Activated CD8-positive, alpha-beta memory T cell treated with anti-CD3 and anti-CD28 coated beads for 48 hours (primary cell): ENCODE measurements around the gene OR10A6.

ENCODE experiments used
- DNase-seq, 3 experiments: peaks; one replicate each; pipeline ENCODE4 v3.0.0-alpha.2; 2020; ENCODE audit warnings: low read depth in 2 of 3, low spot score in 2 of 3

The OR10A6 gene

DNA sequence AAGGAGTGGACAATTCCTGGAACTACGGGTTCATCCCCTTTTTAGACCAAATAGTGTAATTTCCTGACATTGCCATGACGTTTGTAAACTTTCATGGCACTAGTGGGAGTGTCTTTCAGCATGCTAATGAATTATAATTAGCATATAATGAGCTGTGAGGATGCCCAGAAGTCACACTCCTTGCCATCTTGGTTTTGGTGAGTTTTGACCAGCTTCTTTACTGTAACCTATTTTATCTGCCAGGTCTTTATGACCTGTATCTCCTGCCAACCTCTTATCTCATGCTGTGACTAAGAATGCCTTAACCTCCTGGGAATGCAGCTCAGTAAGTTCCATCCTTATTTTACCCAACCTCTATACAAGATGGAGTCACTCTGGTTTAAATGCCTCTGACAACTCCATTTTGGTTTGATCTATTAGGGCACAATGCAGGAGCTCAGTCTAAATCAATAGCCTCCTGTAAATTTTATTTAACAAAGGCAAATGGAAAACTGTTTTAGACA, 20.7 kb downstream of the OR10A6 start:
- DNase-seq: no peak

DNA sequence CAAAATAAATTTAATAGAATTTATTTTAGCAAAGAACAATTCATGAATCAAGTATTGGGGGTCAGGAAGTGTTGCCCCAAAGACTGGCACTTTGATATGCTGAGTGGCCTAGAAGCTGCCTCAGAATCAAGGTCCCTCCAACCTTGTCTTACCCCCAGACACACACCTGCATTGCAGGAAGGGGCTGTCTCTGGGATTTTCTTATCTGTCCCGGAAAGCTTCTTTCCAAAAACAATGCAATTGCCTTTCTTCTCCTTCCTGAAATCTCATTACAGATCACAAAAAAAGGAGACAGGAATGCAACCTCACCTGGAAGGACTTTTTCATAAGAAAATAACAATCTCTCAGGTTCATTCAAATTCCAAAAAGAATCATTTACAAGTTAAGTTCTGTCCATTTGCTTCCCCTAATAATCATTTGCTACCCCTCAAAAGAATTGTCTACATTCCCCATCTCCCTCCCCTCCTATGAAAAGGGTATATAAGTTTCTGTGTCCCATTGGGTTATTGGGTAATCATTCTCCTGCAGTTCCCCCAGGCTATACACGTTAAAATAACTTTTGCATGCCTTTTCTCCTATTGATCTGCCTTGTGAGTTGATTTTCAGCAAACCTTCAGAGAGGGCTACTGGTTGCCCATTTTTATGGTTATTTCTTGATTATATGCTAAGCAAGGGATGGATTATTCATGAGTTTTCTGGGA, 21.3 kb downstream of the OR10A6 start:
- DNase-seq: no peak

DNA sequence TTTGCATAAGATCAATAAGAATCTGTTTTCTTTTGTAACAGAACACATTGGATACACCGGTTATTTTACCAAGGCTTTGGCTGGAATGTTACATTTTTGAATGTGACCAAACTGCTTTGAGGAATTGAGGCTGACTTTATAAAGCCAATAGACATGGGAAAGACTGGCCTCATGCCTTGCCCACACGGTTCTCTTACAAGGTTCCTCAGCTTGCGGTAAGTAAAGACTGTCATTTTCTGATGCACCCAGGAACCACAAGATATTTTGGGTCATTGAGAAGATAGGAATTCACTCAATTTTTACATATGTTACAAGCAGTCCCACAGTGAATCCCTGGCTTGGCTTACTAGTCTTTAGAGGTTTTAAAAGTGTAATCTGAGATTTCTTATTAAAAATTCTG, 23.9 kb downstream of the OR10A6 start:
- no peak for DNase-seq

DNA sequence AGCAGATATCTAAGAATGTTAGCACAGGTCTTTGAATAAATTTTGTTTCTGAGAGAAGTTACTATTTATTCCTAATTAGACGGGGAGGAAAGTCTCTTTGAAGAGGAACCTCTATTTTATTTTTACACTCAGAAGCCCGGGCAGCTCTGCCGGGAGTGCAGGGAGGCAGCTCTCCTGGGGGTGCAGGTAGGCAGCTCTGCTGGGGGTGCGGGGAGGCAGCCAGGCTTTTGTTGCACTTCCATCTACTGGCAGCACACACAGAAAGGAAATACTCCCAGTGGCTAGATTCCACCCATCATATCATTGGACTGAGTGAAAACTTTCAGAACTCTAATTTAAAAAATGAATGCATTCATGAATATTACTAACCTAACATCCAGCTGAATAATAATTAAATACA, 24.6 kb downstream of the OR10A6 start:
- DNase-seq: no peak

DNA sequence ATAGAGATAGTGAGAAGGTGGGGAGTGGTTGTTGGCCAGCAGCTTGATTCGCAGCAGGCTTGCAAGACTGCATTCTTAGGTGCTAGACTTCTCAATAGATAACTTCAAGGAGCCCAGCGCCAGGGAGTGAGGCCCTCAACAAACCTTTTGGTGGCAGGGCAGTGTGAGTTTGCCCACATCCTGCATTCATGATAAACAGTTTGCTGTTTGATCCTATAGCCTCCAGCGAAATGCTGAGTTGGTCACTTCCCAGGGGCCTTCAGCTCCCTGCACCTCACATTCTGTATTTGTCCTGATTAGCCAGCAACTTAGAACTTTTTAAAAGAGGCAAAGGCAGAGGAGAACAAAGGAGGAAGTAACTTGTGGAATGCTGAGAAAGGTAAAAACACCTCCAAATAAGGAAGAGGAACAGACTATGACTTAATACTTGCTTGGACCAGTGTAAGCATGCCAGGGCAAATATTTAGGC, 25.1 kb downstream of the OR10A6 start:
- no peak for DNase-seq

DNA sequence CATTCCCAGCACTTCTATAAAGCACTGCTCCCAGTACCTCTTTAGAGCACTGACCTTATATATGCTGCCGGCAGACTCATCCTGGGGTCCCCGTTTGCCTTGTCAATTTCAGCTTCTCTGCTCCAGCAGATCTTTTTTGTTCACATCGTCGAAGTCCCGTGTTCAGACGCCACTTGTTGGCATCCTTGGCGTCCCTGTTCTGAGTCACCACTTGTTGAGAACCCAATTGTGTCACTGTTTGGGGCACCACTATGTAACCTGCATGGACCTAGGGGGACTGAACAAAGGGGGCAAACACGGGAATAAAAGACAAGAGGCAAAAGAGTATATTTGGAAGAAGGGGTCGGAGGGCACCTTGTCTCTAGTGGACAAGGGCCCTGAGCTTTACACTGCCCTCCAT, 25.5 kb downstream of the OR10A6 start:
- no peak for DNase-seq

DNA sequence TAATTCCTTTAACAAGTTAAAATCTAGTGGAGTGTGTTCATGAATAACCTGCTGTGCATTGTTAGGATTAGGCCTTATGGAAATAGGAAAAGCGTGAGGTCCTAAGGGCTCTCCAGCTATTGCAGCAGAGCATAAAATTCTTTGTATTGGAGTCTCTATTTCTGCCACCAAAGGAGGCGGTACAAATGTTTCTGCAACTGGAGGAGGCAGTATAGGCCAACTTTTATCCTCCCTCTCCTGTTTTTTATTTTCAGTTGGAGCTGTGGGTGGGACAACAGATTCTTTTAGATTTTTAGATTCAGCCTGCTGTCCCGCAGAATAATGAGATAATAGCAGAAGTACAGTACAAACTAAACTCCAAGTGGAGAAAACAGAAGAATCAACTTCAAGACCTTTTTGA, 26.2 kb downstream of the OR10A6 start:
- no peak for DNase-seq

DNA sequence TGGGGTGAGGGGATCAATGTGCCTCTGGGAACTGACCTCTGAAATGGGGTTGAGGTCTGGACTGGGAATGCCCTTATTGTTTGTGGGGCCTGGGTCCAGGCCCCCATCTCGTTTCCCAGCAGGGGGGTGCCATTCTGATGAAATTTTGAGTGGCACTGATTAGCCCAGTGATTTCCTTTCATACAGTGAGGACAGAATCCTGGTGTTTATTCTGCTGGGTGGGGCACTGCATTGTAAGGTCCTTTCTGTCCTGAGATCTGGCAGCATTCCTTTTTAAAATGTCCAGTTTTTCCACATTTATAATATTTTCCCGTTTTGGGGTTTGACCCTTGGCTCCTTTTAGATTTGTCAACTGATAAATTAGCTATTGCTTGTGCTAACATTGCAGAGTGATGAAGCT, 27.1 kb downstream of the OR10A6 start:
- no peak for DNase-seq

DNA sequence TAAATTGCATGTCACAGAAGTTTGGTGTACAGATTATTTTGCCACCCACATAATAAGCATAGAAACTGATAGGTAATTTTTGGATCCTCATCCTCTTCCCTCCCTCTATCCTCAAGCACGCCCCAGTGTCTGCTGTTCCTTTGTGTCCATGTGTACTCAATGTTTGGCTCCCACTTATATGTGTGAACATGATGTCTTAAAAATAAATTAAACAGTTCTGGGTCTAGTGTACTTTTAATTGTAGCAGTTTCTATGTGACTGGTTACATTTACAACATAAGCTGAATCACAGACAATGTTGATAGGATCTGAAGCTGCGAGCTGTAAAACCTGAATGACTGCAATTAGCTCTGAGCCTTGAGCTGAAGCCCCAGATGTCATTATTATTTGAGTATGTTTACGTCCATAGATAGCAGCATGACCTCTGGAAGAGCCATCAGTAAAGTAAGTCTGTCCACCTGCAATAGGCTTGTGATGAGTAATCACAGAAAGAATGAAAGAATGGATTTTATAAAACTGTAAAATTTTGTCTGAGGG, 29.7 kb downstream of the OR10A6 start:
- no peak for DNase-seq

DNA sequence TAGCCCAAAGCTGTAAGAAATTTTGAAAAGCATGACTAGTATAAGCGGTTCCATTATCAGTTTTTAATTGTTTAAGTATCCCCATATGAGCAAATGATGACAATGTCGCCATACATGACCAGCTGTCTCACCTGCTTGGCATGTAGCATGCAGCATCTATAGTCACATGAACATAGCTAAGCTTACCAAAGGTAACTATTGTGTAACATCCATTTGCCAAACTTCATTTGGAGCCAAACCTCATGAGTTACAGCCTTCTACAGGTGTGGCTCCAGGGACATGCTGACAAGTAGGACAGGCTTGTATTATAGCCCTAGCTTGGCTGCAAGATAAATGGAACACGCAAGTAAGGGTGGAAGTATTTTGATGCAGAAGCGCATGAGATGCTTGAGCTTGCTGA, 30.4 kb downstream of the OR10A6 start:
- DNase-seq: no peak

DNA sequence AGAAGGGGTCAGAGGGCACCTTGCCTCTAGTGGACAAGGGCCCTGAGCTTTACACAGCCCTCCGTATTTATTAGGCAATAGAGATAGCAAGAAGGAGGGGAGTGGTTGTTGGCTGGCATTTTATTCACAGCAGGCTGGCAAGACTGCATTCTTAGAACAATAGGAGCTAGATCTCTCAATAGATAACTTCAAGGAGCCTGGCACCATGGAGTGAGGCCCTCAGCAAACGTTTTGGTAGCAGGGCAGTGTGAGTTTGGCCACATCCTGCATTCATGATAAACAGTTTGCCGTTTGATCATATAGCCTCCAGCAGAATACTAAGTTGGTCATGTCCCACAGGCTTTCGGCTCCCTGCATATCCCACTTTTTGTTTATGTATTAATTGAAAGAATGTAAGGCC, 31.6 kb downstream of the OR10A6 start:
- no peak for DNase-seq

DNA sequence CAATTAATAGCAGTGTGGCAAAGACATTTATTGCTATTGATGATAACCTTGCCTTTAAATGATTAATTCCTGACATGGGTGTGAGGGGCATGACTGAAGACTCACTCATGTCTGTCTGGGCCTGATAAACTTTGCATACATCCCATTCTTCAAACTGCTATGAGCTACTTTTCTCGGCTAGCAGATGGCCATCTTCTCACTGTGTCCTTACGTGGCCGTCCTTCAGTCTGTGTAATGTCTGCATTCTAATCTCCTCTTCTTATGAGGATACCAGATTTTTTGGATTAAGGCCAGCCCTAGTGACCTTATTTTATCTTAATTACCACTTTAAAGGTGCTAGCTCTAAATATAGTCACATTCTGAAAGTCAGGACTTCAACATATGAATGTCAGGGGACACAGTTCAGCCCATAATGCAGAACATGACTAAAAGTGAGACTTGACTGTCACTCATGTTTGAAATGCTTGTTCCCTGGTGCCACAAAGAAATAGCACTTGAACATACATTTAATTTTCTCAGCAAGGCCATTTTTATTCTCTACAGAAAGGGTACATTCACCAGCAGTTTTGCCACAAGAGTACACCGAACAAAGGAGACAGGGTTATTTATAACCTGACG, 32.3 kb downstream of the OR10A6 start:
- DNase-seq: no peak

DNA sequence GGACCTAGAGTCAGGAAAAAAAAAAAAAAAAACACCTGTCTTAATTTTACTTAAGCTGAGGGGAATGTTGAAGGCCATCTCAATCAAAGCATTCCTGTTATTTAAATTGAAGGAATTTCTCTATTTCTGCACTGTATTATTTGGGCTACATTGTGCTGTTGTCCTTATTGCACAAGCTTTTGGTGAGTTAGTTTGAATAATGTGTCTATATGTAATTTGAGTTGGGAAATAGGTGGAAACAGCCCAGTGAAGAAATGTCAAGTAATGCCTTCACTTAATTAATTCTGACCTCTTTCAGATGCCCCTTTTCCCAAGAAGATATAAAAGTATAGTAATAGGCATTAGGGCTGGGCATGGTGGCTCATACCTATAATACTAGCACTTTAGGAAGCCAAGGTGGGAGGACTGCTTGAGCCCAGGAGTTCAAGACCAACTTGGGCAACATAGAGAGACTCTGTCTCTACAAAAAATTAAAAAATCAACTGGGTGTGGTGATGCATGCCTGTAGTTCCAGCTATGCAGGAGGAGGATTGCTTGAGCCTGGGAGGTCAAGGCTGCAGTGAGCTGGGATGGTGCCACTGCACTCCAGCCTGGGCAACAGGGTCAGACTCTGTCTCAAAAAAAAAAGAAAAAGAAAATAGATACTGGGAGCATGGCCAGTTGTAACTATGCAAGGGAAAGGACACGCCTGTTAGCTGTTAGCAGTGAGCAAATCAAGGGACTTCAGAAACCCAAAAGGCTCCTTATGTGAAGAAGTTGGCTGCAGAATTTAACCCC, 34.9 kb downstream of the OR10A6 start:
- no peak for DNase-seq

DNA sequence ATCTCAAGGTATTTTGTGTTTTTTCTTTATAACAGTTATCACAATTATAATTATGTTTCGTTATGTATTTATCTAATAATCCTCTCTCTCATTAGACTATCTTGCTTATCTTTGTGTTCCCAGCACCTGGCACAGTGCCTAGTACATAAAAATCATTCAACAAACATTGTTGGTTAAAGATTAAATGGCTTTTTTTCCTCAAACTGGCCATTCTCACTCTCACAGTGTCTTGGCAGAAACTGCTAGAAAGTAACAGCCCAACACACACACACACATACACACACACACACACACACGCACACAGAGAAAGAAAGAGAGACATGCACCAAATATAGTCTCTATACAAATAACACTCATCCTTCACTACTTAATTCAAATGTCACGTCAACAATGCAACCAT, 36.8 kb downstream of the OR10A6 start:
- DNase-seq: no peak

DNA sequence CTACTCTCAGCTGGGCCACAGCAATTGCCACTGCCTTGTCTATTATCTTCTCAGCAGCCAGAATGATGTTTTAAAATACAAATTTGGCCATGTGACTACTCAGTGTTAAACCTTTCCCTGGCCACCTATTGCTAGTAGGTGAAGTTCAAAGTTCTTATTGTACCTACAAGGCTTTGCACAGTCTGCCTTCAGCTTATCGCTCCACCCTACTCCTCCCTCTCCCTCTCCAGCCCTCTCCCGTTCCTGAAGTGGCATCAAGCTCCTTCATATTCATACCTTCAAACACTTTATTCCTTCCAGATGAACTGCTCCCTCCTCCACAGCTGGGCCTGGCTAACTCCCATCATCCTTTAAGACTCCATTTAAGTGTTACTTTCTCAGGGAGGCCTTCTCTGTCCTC, 37.3 kb downstream of the OR10A6 start:
- DNase-seq: no peak

DNA sequence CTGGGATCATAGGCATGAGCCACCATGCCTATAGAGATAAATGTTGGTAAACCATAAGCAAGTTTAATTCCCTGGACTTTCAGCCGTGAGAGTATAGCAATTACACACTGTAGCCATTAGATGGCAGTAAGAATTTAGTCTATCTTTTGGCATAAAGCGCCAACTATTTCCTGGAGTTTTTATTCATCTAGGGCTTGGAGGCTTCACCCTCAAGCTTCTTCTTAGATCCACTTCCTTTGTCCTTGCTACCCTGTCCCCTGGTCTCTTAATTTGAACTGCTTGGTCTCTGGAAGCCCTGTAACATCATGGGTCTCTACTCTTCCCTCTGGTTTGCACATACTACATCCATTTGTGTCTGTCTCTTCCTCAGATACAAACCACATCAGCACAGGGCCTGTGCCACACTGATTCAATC, 38.2 kb downstream of the OR10A6 start:
- no peak for DNase-seq

DNA sequence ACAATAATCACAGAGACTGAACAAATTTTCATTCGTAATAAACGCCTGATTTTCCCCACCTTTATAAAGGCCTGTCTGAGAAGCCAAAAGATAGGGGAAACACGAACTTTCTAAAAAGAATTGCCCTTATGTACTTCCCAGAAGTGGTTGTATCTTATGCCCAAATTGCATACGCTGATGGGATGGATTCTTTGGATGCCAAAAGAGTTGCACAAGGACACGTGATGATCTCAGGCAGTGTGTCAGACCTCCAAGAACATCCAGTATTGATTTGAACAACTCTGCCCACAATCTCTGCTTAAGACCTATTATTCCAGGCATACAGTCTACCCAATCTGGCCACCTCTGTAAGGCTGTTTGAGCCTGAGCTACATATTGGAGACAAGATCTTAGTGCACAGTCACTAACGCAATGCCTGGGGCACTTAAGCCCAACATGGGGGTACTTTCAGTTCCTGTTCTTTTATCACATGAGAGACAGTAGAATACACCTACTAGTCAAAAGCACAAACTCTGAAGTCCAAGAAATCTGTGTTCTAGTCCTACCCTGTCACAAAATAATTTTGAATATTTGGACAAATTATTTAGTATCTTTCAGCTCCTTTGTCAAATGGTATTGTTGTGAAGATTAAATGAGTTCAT, 38.9 kb downstream of the OR10A6 start:
- DNase-seq: no peak

DNA sequence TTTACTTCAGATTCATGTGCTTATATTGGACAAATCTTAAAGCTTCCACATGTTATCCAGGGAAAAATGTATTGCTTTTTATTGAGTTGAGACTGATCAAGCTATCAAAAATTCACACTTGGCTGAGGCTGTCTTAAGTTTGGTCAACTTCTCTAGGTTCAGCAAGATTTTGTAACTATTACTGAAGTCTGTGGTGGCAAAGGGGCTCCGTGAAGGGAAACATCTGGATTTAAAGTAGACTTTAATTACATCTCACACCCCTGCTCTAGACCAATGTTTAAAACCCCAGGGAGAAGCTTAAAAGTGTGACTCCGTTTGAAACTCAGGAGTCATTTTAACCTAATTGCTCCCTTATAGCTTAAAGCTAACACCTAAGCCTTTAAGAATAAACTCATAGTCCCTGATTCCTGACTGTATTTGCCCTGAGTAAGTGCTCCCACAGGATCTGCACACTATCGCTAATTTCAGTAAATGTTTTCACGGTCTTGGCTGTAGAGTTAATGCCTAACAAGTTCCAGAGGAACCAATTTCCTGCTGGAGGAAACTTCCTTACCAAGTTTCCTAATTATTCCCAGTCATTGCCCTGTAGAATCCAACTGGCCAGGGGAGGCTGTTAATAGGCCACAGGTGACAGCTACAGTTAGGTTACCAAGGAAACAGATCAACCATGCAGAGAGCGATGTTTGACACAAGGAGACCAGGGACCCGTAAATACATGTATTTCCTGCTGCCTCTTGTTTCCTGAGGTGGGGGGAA, 40.5 kb downstream of the OR10A6 start:
- no peak for DNase-seq

DNA sequence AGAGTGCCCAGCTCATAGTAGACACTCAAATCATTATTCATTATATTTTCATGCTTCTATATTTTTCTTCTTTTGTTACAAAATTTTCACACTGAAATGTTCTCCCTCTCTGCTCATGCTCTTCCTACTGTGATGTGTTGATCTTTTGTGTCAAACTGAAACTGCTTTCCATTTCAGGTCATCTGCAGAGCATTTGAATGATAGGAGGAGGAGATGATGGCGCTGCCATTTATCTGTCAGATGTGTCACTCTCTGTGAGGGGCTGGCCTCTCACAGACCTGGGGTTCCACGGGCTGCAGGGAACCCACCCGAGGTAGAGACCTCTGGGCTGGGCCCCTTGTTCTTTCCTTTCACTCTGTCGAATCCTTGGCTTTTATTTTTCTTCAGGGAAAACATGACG, 41.1 kb downstream of the OR10A6 start:
- no peak for DNase-seq

DNA sequence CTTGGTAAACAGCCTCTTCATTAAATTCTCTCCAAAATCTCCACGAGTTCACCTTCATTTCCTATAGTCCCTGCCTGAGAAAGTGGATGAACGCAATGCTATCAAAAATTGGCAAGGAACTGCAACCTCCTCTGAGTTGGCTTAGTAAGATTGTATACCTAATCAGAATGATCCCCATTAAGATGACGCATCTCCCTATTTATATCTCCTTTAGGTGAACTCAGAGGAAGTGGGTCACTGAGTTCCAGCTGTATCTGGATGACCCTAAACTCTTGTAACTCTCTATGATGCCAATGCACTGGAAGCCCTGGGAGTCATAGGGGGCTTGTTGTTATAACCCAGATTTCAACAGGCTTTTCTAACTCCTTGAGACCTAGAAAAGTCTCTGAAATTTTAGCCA, 48.2 kb downstream of the OR10A6 start:
- no peak for DNase-seq
